A673 (cell line): ENCODE data around the gene CRYGS. TPM values are rescaled to one million over a fixed set of nuclear protein-coding genes. Genes with fewer than 3 reads are reported as not detected.

Experiments
- BruUV-seq: library from RNA; stranded (reverse); fragments of 400-500 nt; replicated peaks from 2 replicates; lab custom pipeline; 2021; lab: Mats Ljungman, UMichigan
- CTCF ChIA-PET: fragments of 300-600 bp; sonication (Branson Sonifier 250); formaldehyde crosslinking; loops from one replicate; lab custom pipeline; 2022; ENCODE audit warnings: antibody characterized with exemption; lab: Charles Lee
- POLR2A ChIA-PET: fragments of 300-600 bp; sonication (Branson Sonifier 250); formaldehyde crosslinking; loops from one replicate; lab custom pipeline; 2022; ENCODE audit warnings: antibody characterized with exemption; ENCODE audit not compliant: low non-redundant PET; lab: Charles Lee
- DNase-seq: peaks from one replicate; pipeline ENCODE4 v3.0.0-alpha.2; 2015; ENCODE audit warnings: low spot score
- H3K27ac ChIP-seq: fragments of 200-600 bp; sonication (generic); 2 replicates; pipeline ENCODE4 v1.5.1; 2016; ENCODE audit warnings: mixed run types, low read depth, mild to moderate bottlenecking, mixed read lengths, antibody characterized with exemption, low read length; ENCODE audit not compliant: poor library complexity, severe bottlenecking
- H3K27me3 ChIP-seq: fragments of 200-600 bp; sonication (generic); replicated peaks from 2 replicates; pipeline ENCODE4 v1.6.1; 2017; ENCODE audit warnings: mixed run types, low read depth, mild to moderate bottlenecking, mixed read lengths, antibody characterized with exemption, low read length; ENCODE audit not compliant: insufficient read depth, poor library complexity
- H3K36me3 ChIP-seq: fragments of 200-600 bp; sonication (generic); 2 replicates; pipeline ENCODE4 v1.6.1; 2016; ENCODE audit warnings: mixed run types, mild to moderate bottlenecking, mixed read lengths, antibody characterized with exemption, low read length; ENCODE audit not compliant: insufficient read depth, poor library complexity, severe bottlenecking
- H3K4me1 ChIP-seq: fragments of 200-600 bp; sonication (generic); 2 replicates; pipeline ENCODE4 v1.6.1; 2017; ENCODE audit warnings: mixed run types, mild to moderate bottlenecking, mixed read lengths, antibody characterized with exemption, low read length; ENCODE audit not compliant: insufficient read depth, poor library complexity, severe bottlenecking
- H3K4me3 ChIP-seq: fragments of 200-600 bp; sonication (generic); 2 replicates; pipeline ENCODE4 v1.5.1; 2016; ENCODE audit warnings: low read depth, mixed run types, mild to moderate bottlenecking, mixed read lengths, low read length; ENCODE audit not compliant: poor library complexity, severe bottlenecking
- H3K9me3 ChIP-seq: fragments of 200-600 bp; sonication (generic); 2 replicates; pipeline ENCODE4 v1.6.1; 2016; ENCODE audit warnings: mixed run types, low read depth, mild to moderate bottlenecking, mixed read lengths, antibody characterized with exemption, low read length; ENCODE audit not compliant: poor library complexity, severe bottlenecking
- CTCF ChIP-seq: fragments of 300-800, 200-600 bp; sonication (generic); conservative IDR thresholded peaks from 2 replicates; pipeline ENCODE4 v1.5.1; 2017; ENCODE audit warnings: low read depth, mild to moderate bottlenecking, antibody characterized with exemption, low read length, moderate library complexity, mixed read lengths
- EZH2 ChIP-seq: fragments of 200-600 bp; sonication (generic); IDR thresholded peaks from 2 replicates; pipeline ENCODE4 v1.6.1; 2017; ENCODE audit warnings: borderline replicate concordance, low read depth, mild to moderate bottlenecking, mixed read lengths, antibody characterized with exemption, low read length; ENCODE audit not compliant: poor library complexity, severe bottlenecking
- intact Hi-C: fragments of 100-400 bp; cut with micrococcal nuclease; formaldehyde crosslinking; loops from one replicate; pipeline ENCODE4 v1.10.0; 2022; ENCODE audit not compliant: unreplicated experiment
- total RNA-seq: library from RNA; stranded (reverse); gene quantifications from 2 replicates; pipeline ENCODE4 v1.2.3, GENCODE V29; 2021

Gene CRYGS
- total RNA-seq, 1 experiment from 2014 or later, result 3.6 TPM

DNA sequence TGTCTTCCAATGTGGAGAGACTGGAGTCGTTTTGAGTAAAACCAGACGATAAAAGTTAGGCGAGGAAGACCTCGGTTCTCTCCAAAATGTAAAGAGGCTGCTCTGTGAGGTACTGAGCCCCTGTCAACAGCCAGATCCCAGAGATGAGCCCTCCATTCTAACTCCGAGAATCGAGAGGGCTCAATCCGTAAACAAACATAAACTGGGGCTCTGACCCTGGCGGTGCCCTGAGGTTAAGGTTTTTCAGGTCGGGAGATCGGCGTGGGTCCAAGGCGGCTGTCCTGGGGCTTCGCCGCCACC, 22.5 kb upstream of the CRYGS start:
- no peak for TF ChIP-seq CTCF
- TF ChIP-seq EZH2, result no peak
- ChIA-PET CTCF (no interaction called here), POLR2A (no interaction called here)
- Histone ChIP-seq H3K4me3 (peak overlapping the region; percentile 91), H3K9me3 (no peaks in the 10 kb centered on the region), H3K36me3 (no peaks in the 10 kb centered on the region), H3K27ac (peak overlapping the region; percentile 85), H3K27me3 (no peaks in the 10 kb centered on the region), H3K4me1 (peaks cover 9% of the 10 kb centered on the region)
- no peak for DNase-seq
- no TSS peak for BruUV-seq
- intact Hi-C loops, result loop anchor here (10.0 kb wide), 1 partner anchor 462 kb away; the partner anchor contains the start of gene ETV5

GRCh38 chr3:186564586-186564985, 20.4 kb upstream of the CRYGS start:
- CTCF ChIA-PET, result no interaction called here
- Histone ChIP-seq H3K9me3 (no peaks in the 10 kb centered on the region), H3K4me3 (no peak overlapping the region), H3K27me3 (no peaks in the 10 kb centered on the region), H3K36me3 (no peaks in the 10 kb centered on the region), H3K27ac (no peak overlapping the region), H3K4me1 (peaks cover 4% of the 10 kb centered on the region)
- DNase-seq, result no peak
- intact Hi-C loops, result loop anchor here (10.0 kb wide), 1 partner anchor 460 kb away; the partner anchor contains the start of gene ETV5
- BruUV-seq, result no TSS peak
- TF ChIP-seq EZH2 (no peak), CTCF (no peak)
- POLR2A ChIA-PET, result no interaction called here

GRCh38 chr3:186552408-186553031, 8.3 kb upstream of the CRYGS start:
- Histone ChIP-seq H3K27ac (no peak overlapping the region), H3K36me3 (peaks cover 55% of the 10 kb centered on the region), H3K4me1 (no peaks in the 10 kb centered on the region), H3K4me3 (no peak overlapping the region), H3K27me3 (no peaks in the 10 kb centered on the region), H3K9me3 (no peaks in the 10 kb centered on the region)
- ChIA-PET POLR2A (no interaction called here), CTCF (no interaction called here)
- TF ChIP-seq CTCF, result no peak
- intact Hi-C loops, result no loop called here
- BruUV-seq, result no TSS peak
- DNase-seq, result no peak
